Measurements from ENCODE around the gene FXYD5. TPM values are rescaled to one million over a fixed set of nuclear protein-coding genes. Genes with fewer than 3 reads are reported as not detected.

Gene FXYD5
- total RNA-seq, 2 experiments from 2014 or later: 455 to 524 TPM

DNA sequence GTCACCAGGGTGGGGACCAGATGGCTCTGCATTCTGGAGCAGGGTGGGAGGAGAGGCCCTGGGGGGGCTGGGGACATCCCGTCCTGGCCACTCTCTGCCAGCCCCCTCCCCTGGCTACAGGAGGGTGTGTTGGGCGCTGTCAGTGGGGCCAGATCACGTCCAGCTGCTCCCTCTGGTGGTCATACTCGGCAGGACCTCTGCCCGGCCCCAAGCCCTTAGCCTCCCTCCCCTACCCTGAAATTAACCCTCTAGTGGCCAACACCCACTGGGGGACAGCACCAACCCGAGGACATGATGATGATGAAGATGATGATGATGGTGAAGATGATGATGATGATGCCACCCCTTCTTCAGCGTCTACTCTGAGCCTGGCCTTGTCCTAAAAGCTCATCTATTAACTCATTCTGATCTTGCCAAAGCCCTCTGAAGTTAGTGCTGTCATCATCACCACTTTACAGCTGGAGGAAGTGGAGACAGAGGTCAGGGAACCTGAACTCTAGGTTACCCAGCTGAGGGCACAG lies 19.1 kb upstream of the FXYD5 start:
- Mint-ChIP-seq H3K4me3 (no peak overlapping the region), H3K4me1 (peaks cover 8% of the 10 kb centered on the region), H3K36me3 (ENCODE audit: low read depth) (no peaks in the 10 kb centered on the region), H3K27me3 (peaks cover 10% of the 10 kb centered on the region), H3K9me3 (no peaks in the 10 kb centered on the region), H3K27ac (no peak overlapping the region)
- ChIA-PET CTCF (interaction anchor here (0.7 to 3.6 kb wide), 11 partner anchors 10 to 91 kb away, joined by 3 to 28 read pairs (median 4); no protein-coding TSS in a partner anchor), POLR2A (no interaction called here)
- DNase-seq: peak; percentile 66

DNA sequence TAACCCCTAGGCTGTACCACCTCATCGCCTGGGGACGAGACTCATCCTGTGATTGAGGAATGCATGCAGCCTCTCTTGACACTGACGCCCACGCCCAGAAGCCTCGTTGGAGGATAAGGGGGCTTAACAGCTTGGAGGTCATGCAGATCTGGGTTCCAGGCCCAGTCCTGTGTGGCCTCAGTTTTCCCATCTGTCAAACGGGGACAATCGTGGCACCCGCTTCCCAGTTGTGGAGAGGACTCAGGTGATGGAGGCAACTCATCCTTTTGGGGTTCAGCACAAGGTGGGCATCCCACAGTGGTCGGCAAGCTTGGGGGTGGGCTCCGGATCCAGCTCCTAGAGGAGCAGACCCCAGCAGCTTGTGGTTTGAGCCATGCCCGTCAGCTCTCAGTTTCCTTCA lies 18.3 kb upstream of the FXYD5 start:
- peaks cover 13% of the 10 kb centered on the region for H3K4me1 Mint-ChIP-seq
- H3K36me3 Mint-ChIP-seq (ENCODE audit: low read depth): no peaks in the 10 kb centered on the region
- no peak for DNase-seq
- ChIA-PET CTCF (interaction anchor here (1.0 to 3.6 kb wide), 11 partner anchors 11 to 92 kb away, joined by 3 to 28 read pairs (median 5); no protein-coding TSS in a partner anchor), POLR2A (no interaction called here)
- no peaks in the 10 kb centered on the region for H3K9me3 Mint-ChIP-seq
- H3K4me3 Mint-ChIP-seq: no peak overlapping the region
- peaks cover 10% of the 10 kb centered on the region for H3K27me3 Mint-ChIP-seq
- H3K27ac Mint-ChIP-seq: no peak overlapping the region

DNA sequence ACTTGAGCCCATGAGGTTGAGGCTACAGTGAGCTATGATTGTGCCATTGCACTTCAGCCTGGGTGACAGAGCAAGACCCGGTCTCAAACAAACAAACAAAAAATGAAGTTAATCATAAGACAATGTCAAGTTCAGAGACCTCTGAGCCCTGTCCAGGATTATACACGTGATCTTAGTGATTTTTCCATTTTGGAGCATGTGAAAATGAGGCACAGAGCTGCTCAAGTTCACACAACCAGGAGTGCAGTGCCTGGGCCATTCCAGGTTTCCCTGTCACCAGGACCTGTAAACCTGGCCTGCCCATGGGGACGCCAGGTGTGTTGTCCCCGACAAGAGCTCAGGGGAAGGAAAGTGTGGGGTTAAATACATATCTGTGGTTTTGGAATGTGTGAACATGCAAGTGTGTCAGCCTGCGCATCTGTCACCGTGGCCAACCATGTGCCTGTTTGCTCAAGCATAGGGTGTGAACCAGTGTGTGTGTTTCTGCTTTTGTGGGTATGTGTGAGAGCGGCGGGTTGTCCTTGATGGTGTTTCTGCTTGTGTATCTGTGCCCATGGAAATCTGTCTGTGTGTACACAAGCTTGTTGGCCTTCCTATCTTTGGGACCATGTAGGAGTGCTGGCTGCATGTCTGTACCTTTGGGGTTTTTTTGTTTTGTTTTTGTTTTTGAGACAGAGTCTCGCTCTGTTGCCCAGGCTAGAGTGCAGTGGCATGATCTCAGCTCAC lies 17.4 kb upstream of the FXYD5 start:
- Mint-ChIP-seq H3K27me3 (peaks cover 13% of the 10 kb centered on the region), H3K36me3 (ENCODE audit: low read depth) (no peaks in the 10 kb centered on the region), H3K4me1 (peaks cover 21% of the 10 kb centered on the region), H3K9me3 (no peaks in the 10 kb centered on the region), H3K4me3 (no peak overlapping the region), H3K27ac (no peak overlapping the region)
- CTCF ChIA-PET: interaction anchor here (1.1 to 3.6 kb wide), 7 partner anchors 11 to 75 kb away, joined by 3 to 28 read pairs (median 5); no protein-coding TSS in a partner anchor
- POLR2A ChIA-PET: no interaction called here
- no peak for DNase-seq

DNA sequence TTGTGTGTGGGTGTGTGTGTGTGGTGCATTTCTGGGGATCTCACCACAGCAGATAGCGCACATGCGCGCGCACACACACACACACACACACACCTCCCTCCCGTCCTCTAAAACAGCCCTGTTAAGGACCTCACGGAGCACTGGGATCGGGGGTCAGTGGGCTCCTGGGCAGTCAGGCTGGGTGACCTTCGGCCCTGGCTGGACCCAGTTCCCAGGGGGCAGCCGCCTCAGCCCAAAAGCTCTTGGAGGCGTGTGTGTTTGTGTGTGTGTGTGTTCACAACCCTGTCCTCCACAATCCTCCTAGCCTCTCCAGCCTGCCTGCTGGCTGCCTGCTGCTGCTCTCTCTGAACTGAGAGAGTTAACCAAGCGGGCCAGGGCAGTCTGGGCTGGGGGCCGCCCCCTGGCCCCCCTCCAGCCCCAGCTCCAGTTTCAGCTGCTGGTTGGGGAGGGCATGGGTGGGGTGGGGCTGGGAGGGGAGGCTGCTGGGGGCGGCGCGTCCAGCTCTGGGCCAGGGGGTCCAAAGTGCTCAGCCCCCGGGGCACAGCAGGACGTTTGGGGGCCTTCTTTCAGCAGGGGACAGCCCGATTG lies 16.1 kb upstream of the FXYD5 start, which contains the start of gene FXYD1:
FXYD1 (plus strand) TSS at position 520 of the 588 bp plus-strand sequence. CDS start 1,256 bp downstream, outside the sequence.
- Mint-ChIP-seq H3K9me3 (no peaks in the 10 kb centered on the region), H3K27me3 (peaks cover 13% of the 10 kb centered on the region), H3K36me3 (ENCODE audit: low read depth) (no peaks in the 10 kb centered on the region), H3K27ac (no peak within 1 kb of the TSS), H3K4me3 (no peak within 1 kb of the TSS), H3K4me1 (peaks cover 27% of the 10 kb centered on the region)
- POLR2A ChIA-PET: no interaction called here
- CTCF ChIA-PET: interaction anchor here (1.3 to 2.2 kb wide), 2 partner anchors 13 to 215 kb away, joined by 3 to 5 read pairs; no protein-coding TSS in a partner anchor
- no peak for DNase-seq

DNA sequence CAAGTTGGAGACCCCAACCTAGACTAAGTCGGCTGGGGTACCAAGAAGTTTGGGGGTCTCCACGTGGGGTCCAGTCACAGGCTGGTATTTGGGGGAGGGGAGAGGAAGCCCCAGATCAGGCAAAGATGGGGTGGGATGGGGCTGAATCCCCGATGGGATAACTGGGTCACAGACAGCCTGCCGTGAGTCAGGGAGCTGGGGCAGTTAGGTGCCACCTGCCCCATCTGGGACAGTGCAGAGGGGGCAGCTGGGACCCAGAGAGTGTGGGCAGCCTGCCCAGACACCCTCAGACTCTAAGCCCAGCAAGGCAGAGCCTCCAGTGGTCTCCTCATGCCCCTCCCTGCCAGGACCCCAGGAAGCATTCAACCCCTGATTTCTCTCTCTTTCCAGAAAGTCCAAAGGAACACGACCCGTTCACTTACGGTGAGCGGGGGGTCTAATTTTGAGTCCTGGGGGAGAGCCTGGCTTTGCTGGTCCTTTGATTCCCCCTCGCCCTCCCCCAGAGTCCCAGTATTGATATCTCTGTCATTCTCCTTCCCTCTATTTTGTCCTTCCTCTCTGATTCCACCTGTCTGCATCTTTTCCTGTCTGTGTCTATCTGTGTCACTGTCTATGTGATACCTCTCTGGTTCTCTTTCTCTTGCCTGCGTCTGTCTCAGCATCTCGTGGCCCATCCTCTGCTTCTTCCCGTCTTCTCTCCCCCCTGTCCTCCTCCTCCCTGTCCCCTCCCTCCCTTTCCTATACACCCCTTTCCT lies 14.2 kb upstream of the FXYD5 start:
- H3K4me3 Mint-ChIP-seq: no peak overlapping the region

DNA sequence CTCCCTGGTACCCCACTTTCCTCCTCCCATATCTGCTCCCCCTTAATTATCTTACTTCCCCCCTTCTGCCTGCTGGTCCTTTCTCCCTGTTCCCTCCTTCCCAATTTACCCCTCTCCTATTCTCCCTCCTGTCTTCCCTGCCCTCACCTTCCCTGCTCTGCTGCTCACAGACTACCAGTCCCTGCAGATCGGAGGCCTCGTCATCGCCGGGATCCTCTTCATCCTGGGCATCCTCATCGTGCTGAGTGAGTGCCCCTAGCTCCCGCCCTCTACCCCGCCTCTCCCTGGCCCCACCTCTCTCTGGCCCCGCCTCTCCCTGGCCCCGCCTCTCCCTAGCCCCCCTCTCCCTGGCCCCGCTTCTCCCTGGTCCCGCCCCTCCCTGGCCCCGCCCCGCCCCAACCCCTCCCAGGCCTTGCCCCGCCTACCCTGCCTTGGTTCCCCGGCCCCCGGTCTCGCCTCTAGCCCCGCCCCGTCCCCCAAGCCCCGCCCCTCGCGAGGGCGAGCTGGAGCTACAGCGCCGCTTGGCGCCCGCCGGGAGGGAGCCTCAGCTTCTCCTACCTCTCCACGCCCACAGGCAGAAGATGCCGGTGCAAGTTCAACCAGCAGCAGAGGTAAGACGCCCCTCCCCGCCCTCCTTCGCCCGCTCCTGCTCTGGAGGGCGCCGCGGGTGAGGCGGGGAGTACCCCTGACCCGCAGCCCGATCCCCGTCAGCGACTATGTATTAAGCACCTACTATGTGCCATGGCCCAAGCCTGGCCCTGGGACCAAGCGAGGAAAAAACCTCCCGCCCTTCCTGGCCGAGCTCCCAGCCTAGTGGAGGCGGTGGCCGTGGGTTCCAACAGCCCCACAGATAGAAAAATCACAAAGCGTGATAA lies 13.3 kb upstream of the FXYD5 start:
- DNase-seq: peak; percentile 96
- Mint-ChIP-seq H3K27me3 (peaks cover 20% of the 10 kb centered on the region), H3K27ac (peak overlapping the region; percentile 85), H3K9me3 (no peaks in the 10 kb centered on the region), H3K4me1 (peaks cover 37% of the 10 kb centered on the region), H3K36me3 (ENCODE audit: low read depth) (no peaks in the 10 kb centered on the region), H3K4me3 (peak overlapping the region; percentile 68)
- POLR2A ChIA-PET: interaction anchor here (0.9 kb wide), 1 partner anchor 13 kb away, joined by 3 read pairs; no protein-coding TSS in a partner anchor
- CTCF ChIA-PET: interaction anchor here (0.7 to 3.5 kb wide), 15 partner anchors 9 to 354 kb away, joined by 3 to 33 read pairs (median 5); partner anchors contain the start of genes FXYD5 and USF2

More for the DNA sequence above, 14.2 kb upstream of the FXYD5 start:
- no peaks in the 10 kb centered on the region for H3K9me3 Mint-ChIP-seq
- H3K4me1 Mint-ChIP-seq: peaks cover 42% of the 10 kb centered on the region
- no peak overlapping the region for H3K27ac Mint-ChIP-seq
- ChIA-PET CTCF (interaction anchor here (1.1 to 3.5 kb wide), 4 partner anchors 12 to 129 kb away, joined by 3 to 33 read pairs (median 8); partner anchors contain the start of genes FXYD5 and USF2), POLR2A (interaction anchor here (0.9 kb wide), 1 partner anchor 14 kb away, joined by 3 read pairs; no protein-coding TSS in a partner anchor)
- peaks cover 20% of the 10 kb centered on the region for H3K27me3 Mint-ChIP-seq
- no peaks in the 10 kb centered on the region for H3K36me3 Mint-ChIP-seq (ENCODE audit: low read depth)
- no peak for DNase-seq

DNA sequence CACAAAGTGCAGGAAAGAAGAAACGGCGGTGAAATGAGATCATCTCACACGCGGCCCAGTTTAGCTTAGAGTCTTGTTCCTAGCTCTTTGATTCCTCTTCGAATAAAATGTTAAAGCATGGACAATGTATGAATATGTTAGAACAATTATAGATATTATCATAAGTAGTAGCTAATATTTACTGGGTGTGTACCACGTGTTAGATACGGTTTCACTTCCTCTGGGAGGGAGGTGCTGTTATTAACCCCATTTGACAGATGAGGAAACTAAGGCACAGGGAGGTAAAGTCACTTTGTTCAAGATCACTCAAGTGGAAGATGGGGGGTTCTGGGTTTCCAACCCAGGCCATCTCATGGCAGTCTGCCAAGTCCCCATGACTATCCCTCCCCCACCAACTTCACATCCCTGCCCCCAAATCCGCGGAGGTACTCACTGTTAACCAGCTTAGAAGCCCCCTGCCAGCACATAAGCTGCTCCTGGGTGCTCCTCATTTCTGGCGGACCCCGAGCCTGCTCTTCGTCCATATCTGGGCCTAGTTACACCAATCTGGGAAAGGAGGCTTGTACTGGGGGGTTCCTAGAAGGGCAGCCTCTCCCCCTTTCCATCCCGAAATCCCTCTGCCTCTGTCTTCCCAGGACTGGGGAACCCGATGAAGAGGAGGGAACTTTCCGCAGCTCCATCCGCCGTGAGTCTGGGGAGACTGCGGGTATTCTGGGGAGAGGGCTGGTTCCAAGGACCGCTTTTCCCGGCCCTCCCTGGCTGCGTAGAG lies 12.5 kb upstream of the FXYD5 start:
- DNase-seq: no peak
- peak overlapping the region; percentile 68 for H3K4me3 Mint-ChIP-seq
- H3K27ac Mint-ChIP-seq: peak overlapping the region; percentile 85
- peaks cover 41% of the 10 kb centered on the region for H3K4me1 Mint-ChIP-seq
- ChIA-PET POLR2A (no interaction called here), CTCF (interaction anchor here (0.7 to 3.5 kb wide), 13 partner anchors 8 to 353 kb away, joined by 3 to 33 read pairs (median 5); partner anchors contain the start of gene FXYD5)
- H3K9me3 Mint-ChIP-seq: no peaks in the 10 kb centered on the region
- peaks cover 3% of the 10 kb centered on the region for H3K36me3 Mint-ChIP-seq (ENCODE audit: low read depth)
- H3K27me3 Mint-ChIP-seq: peaks cover 20% of the 10 kb centered on the region

DNA sequence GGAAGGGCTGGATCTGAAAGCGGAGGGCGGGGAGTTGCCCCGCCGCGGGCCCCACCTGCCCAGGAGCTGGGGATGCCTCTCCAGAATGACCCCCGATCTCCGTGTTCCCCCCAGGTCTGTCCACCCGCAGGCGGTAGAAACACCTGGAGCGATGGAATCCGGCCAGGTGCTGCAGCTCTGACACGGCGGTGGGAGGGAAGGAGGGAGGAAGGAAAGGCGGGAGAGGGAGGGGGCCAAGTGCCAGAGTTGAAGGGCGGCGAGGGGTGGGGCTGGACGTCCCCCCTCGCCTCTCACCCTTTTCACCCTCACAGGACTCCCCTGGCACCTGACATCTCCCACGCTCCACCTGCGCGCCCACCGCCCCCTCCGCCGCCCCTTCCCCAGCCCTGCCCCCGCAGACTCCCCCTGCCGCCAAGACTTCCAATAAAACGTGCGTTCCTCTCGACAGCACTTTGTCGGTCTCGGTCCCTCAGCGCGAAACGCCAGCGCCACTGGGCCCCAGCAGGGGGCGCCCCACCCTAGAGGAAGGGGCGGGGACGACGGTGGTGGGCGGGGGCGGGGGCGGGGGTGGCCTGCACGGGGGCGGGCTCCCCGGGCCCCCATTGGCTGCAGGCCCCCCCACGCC lies 11.8 kb upstream of the FXYD5 start:
- peaks cover 42% of the 10 kb centered on the region for H3K4me1 Mint-ChIP-seq
- DNase-seq: peak; percentile 73
- no peaks in the 10 kb centered on the region for H3K9me3 Mint-ChIP-seq
- POLR2A ChIA-PET: no interaction called here
- H3K36me3 Mint-ChIP-seq (ENCODE audit: low read depth): peaks cover 8% of the 10 kb centered on the region
- CTCF ChIA-PET: interaction anchor here (0.6 to 3.5 kb wide), 9 partner anchors 11 to 354 kb away, joined by 3 to 33 read pairs (median 5); partner anchors contain the start of gene FXYD5
- H3K27me3 Mint-ChIP-seq: peaks cover 15% of the 10 kb centered on the region
- peak overlapping the region; percentile 54 for H3K4me3 Mint-ChIP-seq
- no peak overlapping the region for H3K27ac Mint-ChIP-seq

DNA sequence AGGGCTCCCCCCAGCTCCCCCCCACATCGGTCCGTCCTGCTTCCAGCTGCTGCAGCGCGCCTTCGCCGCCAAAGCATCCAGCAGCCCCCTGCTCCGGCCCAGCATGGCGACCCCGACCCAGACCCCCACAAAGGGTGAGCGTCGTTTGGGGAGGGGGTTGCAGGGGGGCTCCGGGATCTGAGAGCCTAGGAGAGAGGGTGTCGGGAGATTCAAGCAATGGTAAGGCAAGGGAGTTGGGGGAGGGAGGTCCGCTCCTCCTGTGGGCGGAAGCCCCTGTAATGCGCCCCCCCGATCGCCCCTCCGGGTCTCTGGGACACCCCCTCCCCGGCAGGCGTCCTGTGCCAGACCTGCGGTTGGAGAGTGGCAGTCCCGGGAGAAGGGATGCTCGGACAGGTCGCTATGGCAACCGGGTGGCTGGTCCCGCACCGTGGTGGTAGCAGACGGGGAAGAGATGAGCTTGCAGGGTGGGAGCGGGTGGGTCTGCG lies 11.3 kb upstream of the FXYD5 start, which contains the start of gene FXYD7:
FXYD7 (plus strand) TSS at position 25 of the 485 bp plus-strand sequence; CDS start at position 104, 79 bp downstream.
- CTCF ChIA-PET: interaction anchor here (0.5 to 3.5 kb wide), 9 partner anchors 10 to 372 kb away, joined by 3 to 33 read pairs (median 3); partner anchors contain the start of gene FXYD5
- H3K27me3 Mint-ChIP-seq: peaks cover 10% of the 10 kb centered on the region
- no peaks in the 10 kb centered on the region for H3K9me3 Mint-ChIP-seq
- POLR2A ChIA-PET: no interaction called here
- peaks cover 42% of the 10 kb centered on the region for H3K4me1 Mint-ChIP-seq
- H3K36me3 Mint-ChIP-seq (ENCODE audit: low read depth): peaks cover 8% of the 10 kb centered on the region
- H3K4me3 Mint-ChIP-seq: peak within 1 kb of the TSS; percentile 68
- DNase-seq: no peak
- peak within 1 kb of the TSS; percentile 65 for H3K27ac Mint-ChIP-seq

DNA sequence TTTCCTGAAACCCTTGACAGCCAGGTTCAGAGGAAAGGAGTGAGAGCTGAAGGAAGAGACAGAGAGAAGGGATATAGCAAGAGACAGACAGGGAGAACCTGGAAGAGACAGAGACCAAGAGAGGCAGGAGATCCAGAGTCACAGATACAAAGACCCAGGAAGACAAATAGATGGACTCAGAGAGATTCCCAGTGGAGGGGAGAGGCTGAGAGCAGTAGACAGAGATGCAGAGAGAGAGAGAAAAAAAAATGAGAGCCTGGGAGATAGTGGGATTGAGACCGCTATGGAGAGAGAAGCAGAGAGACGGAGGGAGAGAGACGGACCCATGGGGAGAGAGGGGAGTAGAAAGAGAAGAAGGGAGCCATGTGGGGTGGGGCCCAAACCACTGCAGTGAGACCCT lies 10.7 kb upstream of the FXYD5 start:
- Mint-ChIP-seq H3K27me3 (peaks cover 10% of the 10 kb centered on the region), H3K36me3 (ENCODE audit: low read depth) (peaks cover 8% of the 10 kb centered on the region), H3K27ac (peak overlapping the region; percentile 65), H3K9me3 (no peaks in the 10 kb centered on the region), H3K4me1 (peaks cover 42% of the 10 kb centered on the region), H3K4me3 (peak overlapping the region; percentile 9)
- ChIA-PET CTCF (interaction anchor here (0.6 to 3.5 kb wide), 4 partner anchors 10 to 371 kb away, joined by 3 to 33 read pairs (median 3); partner anchors contain the start of gene FXYD5), POLR2A (no interaction called here)
- no peak for DNase-seq

Data from activated CD4-positive, alpha-beta T cell treated with anti-CD3 and anti-CD28 coated beads, Interleukin-2, amount 10 ng/mL, durations not matched to agents 7 days and 5 days (primary cell).